Cardiac muscle cell (in vitro differentiated cells and primary cell): ENCODE data around the gene CLDND2. TPM values are rescaled to one million over a fixed set of nuclear protein-coding genes. Genes with fewer than 3 reads are reported as not detected.

Experiments
- DNase-seq, 2 donors: peaks; one replicate each; pipeline versions ENCODE4 v3.0.0 to v3.0.0-alpha.2; 2010 to 2017; ENCODE audit warnings: low read depth in 1 of 2, low spot score in 1 of 2
- H3K27ac ChIP-seq: fragments of 200-600 bp; sonication (generic); 2 replicates; pipeline ENCODE4 v1.5.1; 2016
- H3K27me3 ChIP-seq: fragments of 200-600 bp; sonication (generic); 2 replicates; pipeline ENCODE4 v1.6.0; 2016; ENCODE audit warnings: control low read depth
- H3K36me3 ChIP-seq: fragments of 200-600 bp; sonication (generic); 2 replicates; pipeline ENCODE4 v1.5.1; 2016; ENCODE audit warnings: control low read depth
- H3K4me1 ChIP-seq: fragments of 200-600 bp; sonication (generic); 2 replicates; pipeline ENCODE4 v1.8.1; 2017; ENCODE audit warnings: low read depth, mild to moderate bottlenecking, mixed run types
- H3K4me3 ChIP-seq: fragments of 200-600 bp; sonication (generic); 2 replicates; pipeline ENCODE4 v1.5.1; 2016; ENCODE audit warnings: mild to moderate bottlenecking
- H3K9me3 ChIP-seq: fragments of 200-600 bp; sonication (generic); 2 replicates; pipeline ENCODE4 v1.5.1; 2017; ENCODE audit warnings: low read depth, mild to moderate bottlenecking, control low read depth
- CTCF ChIP-seq: IDR thresholded peaks from 2 replicates; pipeline ENCODE4 v1.5.1; 2012; ENCODE audit warnings: low read depth, mild to moderate bottlenecking, low read length
- polyA plus RNA-seq: library from polyadenylated mRNA; unstranded; fragments of >200 nt; fragmentation: Nextera tagmentation; extraction: Ambion mirVana; gene quantifications from 2 replicates; pipeline ENCODE4 v1.2.1, GENCODE V29; 2016
- total RNA-seq: library from RNA; depleted of rRNA; stranded (reverse); fragments of >200 nt; gene quantifications from 2 replicates; pipeline ENCODE4 v1.2.3, GENCODE V29; 2016

Gene CLDND2
- total and polyA plus RNA-seq, 2 experiments from 2014 or later: 0.45 to 22.3 TPM

- no peak for TF ChIP-seq CTCF
- Histone ChIP-seq H3K4me3 (no peak overlapping the region), H3K27ac (no peak overlapping the region), H3K27me3 (no peaks in the 10 kb centered on the region), H3K36me3 (no peaks in the 10 kb centered on the region), H3K9me3 (no peaks in the 10 kb centered on the region), H3K4me1 (no peaks in the 10 kb centered on the region)
- DNase-seq: peak in 1 of 2 donors; percentile 27
Observed at GRCh38 chr19:51317376-51317775, 51.4 kb downstream of the CLDND2 start.

Other genes with a start within 250 kb of the CLDND2 start
- gene SIGLEC9, start 244.1 kb downstream of the CLDND2 start, total RNA-seq: not detected in 2 replicates
- not detected in 2 replicates for gene SIGLEC9, start 244.1 kb downstream of the CLDND2 start, polyA plus RNA-seq
- gene SIGLEC7, start 226.7 kb downstream of the CLDND2 start, total RNA-seq: not detected in 2 replicates
- gene SIGLEC7, start 226.7 kb downstream of the CLDND2 start, polyA plus RNA-seq: not detected in 2 replicates
- not detected in 2 replicates for gene CD33, start 143.9 kb downstream of the CLDND2 start, total RNA-seq
- gene CD33, start 143.9 kb downstream of the CLDND2 start, polyA plus RNA-seq: not detected in 2 replicates
- not detected in 2 replicates for gene SIGLECL1, start 117.9 kb downstream of the CLDND2 start, total RNA-seq
- gene SIGLECL1, start 117.9 kb downstream of the CLDND2 start, polyA plus RNA-seq: not detected in 2 replicates
- 9.7 and 12.6 TPM in 2 replicates for gene IGLON5, start 57.4 kb downstream of the CLDND2 start, total RNA-seq
- gene IGLON5, start 57.4 kb downstream of the CLDND2 start, polyA plus RNA-seq: 1.5 and 3.3 TPM in 2 replicates
- gene VSIG10L, start 26.9 kb downstream of the CLDND2 start, total RNA-seq: 5.0 and 6.5 TPM in 2 replicates
- gene VSIG10L, start 26.9 kb downstream of the CLDND2 start, polyA plus RNA-seq: 8.1 and 9.1 TPM in 2 replicates
- gene ETFB, start 2.6 kb downstream of the CLDND2 start, total RNA-seq: 203 and 276 TPM in 2 replicates
- 343 and 433 TPM in 2 replicates for gene ETFB, start 2.6 kb downstream of the CLDND2 start, polyA plus RNA-seq
- not detected in 2 replicates for gene NKG7, start 3.7 kb upstream of the CLDND2 start, total RNA-seq
- gene NKG7, start 3.7 kb upstream of the CLDND2 start, polyA plus RNA-seq: 0.25 and 0.57 TPM in 2 replicates
- not detected in 2 replicates for gene LIM2, start 19.0 kb upstream of the CLDND2 start, total RNA-seq
- gene LIM2, start 19.0 kb upstream of the CLDND2 start, polyA plus RNA-seq: not detected in 2 replicates
- not detected in 2 replicates for gene C19orf84, start 21.6 kb upstream of the CLDND2 start, total RNA-seq
- gene C19orf84, start 21.6 kb upstream of the CLDND2 start, polyA plus RNA-seq: not detected in 2 replicates
- gene SIGLEC10, start 48.6 kb upstream of the CLDND2 start, total RNA-seq: not detected in 2 replicates
- gene SIGLEC10, start 48.6 kb upstream of the CLDND2 start, polyA plus RNA-seq: 0.22 and 0.55 TPM in 2 replicates
- not detected in 2 replicates for gene SIGLEC8, start 89.5 kb upstream of the CLDND2 start, total RNA-seq
- not detected in 2 replicates for gene SIGLEC8, start 89.5 kb upstream of the CLDND2 start, polyA plus RNA-seq
- gene CEACAM18, start 109.5 kb upstream of the CLDND2 start, total RNA-seq: not detected in 2 replicates
- gene CEACAM18, start 109.5 kb upstream of the CLDND2 start, polyA plus RNA-seq: not detected in 2 replicates
- not detected in 2 replicates for gene SIGLEC12, start 132.8 kb upstream of the CLDND2 start, total RNA-seq
- not detected in 2 replicates for gene SIGLEC12, start 132.8 kb upstream of the CLDND2 start, polyA plus RNA-seq
- gene SIGLEC6, start 162.7 kb upstream of the CLDND2 start, total RNA-seq: not detected in 2 replicates
- gene SIGLEC6, start 162.7 kb upstream of the CLDND2 start, polyA plus RNA-seq: not detected in 2 replicates
- gene ZNF175, start 202.3 kb upstream of the CLDND2 start, total RNA-seq: 4.4 and 7.0 TPM in 2 replicates
- gene ZNF175, start 202.3 kb upstream of the CLDND2 start, polyA plus RNA-seq: 2.3 and 3.6 TPM in 2 replicates